GM18951 (cell line): Measurements from ENCODE around the gene SLC25A48.

Experiments
- POLR2A ChIP-seq: IDR thresholded peaks from 4 replicates; pipeline ENCODE4 v1.6.1; 2011; ENCODE audit warnings: mild to moderate bottlenecking; ENCODE audit not compliant: insufficient read length, insufficient read depth; ENCODE audit errors: extremely low read depth
- in situ Hi-C: fragments of 300-500 bp; cut with MboI; formaldehyde crosslinking; loops from one replicate; pipeline ENCODE4 v1.12.0; 2022; ENCODE audit warnings: low sequenced_read_pairs, mixed read lengths, inconsistent platforms; ENCODE audit not compliant: unreplicated experiment

Gene SLC25A48

GRCh38 chr5:135834639-135835529, at the start of gene SLC25A48:
Gene SLC25A48 (plus strand): TSS chr5:135834663. CDS start chr5:135834848, 185 bp downstream.
- in situ Hi-C loops: loop anchor here (25.0 kb wide), 1 partner anchor 273 kb away; no protein-coding TSS in a partner anchor
- no peak for TF ChIP-seq POLR2A

GRCh38 chr5:135800656-135801055, 33.8 kb upstream of the SLC25A48 start:
- no peak for TF ChIP-seq POLR2A
- in situ Hi-C loops: no loop called here

GRCh38 chr5:135810188-135810943, 24.1 kb upstream of the SLC25A48 start:
- TF ChIP-seq POLR2A: no peak
- in situ Hi-C loops: no loop called here

GRCh38 chr5:135811007-135811406, 23.5 kb upstream of the SLC25A48 start:
- in situ Hi-C loops: no loop called here
- TF ChIP-seq POLR2A: no peak

- in situ Hi-C loops: no loop called here
- TF ChIP-seq POLR2A: no peak
These were observed 20.7 kb upstream of the SLC25A48 start for GRCh38 chr5:135813758-135814157.

- in situ Hi-C loops: no loop called here
- no peak for TF ChIP-seq POLR2A
These were observed 20.1 kb upstream of the SLC25A48 start for GRCh38 chr5:135814316-135814715.

GRCh38 chr5:135814812-135815211, 19.7 kb upstream of the SLC25A48 start:
- no peak for TF ChIP-seq POLR2A
- in situ Hi-C loops: no loop called here

- in situ Hi-C loops: no loop called here
- TF ChIP-seq POLR2A: no peak
These were observed 13.2 kb upstream of the SLC25A48 start for GRCh38 chr5:135821061-135821801.

GRCh38 chr5:135821802-135822201, 12.7 kb upstream of the SLC25A48 start:
- in situ Hi-C loops: no loop called here
- no peak for TF ChIP-seq POLR2A

GRCh38 chr5:135822286-135822685, 12.2 kb upstream of the SLC25A48 start:
- in situ Hi-C loops: no loop called here
- no peak for TF ChIP-seq POLR2A

- no peak for TF ChIP-seq POLR2A
- in situ Hi-C loops: no loop called here
These were observed 11.5 kb upstream of the SLC25A48 start for GRCh38 chr5:135822959-135823358.

- no peak for TF ChIP-seq POLR2A
- in situ Hi-C loops: no loop called here
These were observed 10.6 kb upstream of the SLC25A48 start for GRCh38 chr5:135823881-135824280.

- in situ Hi-C loops: loop anchor here (25.0 kb wide), 1 partner anchor 262 kb away; no protein-coding TSS in a partner anchor
- TF ChIP-seq POLR2A: no peak
These were observed 9.9 kb upstream of the SLC25A48 start for GRCh38 chr5:135824541-135825041.
